ENCODE data around the gene OSBPL9. TPM values are rescaled to one million over a fixed set of nuclear protein-coding genes. Genes with fewer than 3 reads are reported as not detected.
A peak's percentile ranks its signal among the peaks of the same experiment; 100 is the strongest.

OSBPL9 gene
- total RNA-seq, 1 experiment from 2014 or later: 128 TPM

- Histone ChIP-seq H3K36me3 (ENCODE audit: insufficient read depth, low read length) (peaks cover 23% of the 10 kb centered on the region), H3K79me2 (ENCODE audit: low read length) (peaks cover 15% of the 10 kb centered on the region), H3K27ac (ENCODE audit: low read length) (no peak overlapping the region), H3K4me1 (ENCODE audit: low read length) (no peaks in the 10 kb centered on the region), H3K9me2 (replicated peaks; ENCODE audit: insufficient read depth, low read length) (no peaks in the 10 kb centered on the region; the same call in 1 of the 2 replicates), H3K9me3 (ENCODE audit: low read length) (no peaks in the 10 kb centered on the region), H3K27me3 (ENCODE audit: low read length) (no peaks in the 10 kb centered on the region), H2AFZ (ENCODE audit: low read length) (no peak overlapping the region), H3K4me3 (ENCODE audit: low read length) (no peak overlapping the region), H4K20me1 (ENCODE audit: insufficient read depth, low read depth, low read length) (no peaks in the 10 kb centered on the region), H3K9ac (ENCODE audit: low read length) (no peak overlapping the region), H3K4me2 (ENCODE audit: low read depth, low read length, poor library complexity, severe bottlenecking) (no peak overlapping the region)
- no peak for DNase-seq
Measured at GRCh38 chr1:51755437-51755836, 138.5 kb downstream of the OSBPL9 start.

- H2AFZ ChIP-seq (ENCODE audit: low read length): no peak overlapping the region
Measured at GRCh38 chr1:51756290-51756689, 139.4 kb downstream of the OSBPL9 start.

GRCh38 chr1:51758310-51758709 lies 141.4 kb downstream of the OSBPL9 start:
- H2AFZ ChIP-seq (ENCODE audit: low read length): no peak overlapping the region
- no peaks in the 10 kb centered on the region for H4K20me1 ChIP-seq (ENCODE audit: insufficient read depth, low read depth, low read length)
- no peak overlapping the region for H3K4me2 ChIP-seq (ENCODE audit: low read depth, low read length, poor library complexity, severe bottlenecking)
- H3K9me2 ChIP-seq (replicated peaks; ENCODE audit: insufficient read depth, low read length): no peaks in the 10 kb centered on the region; the same call in 1 of the 2 replicates
- 0 out of 2 replicates have a peak, but pooled peaks cover 4% of the 10 kb centered on the region for H3K36me3 ChIP-seq (ENCODE audit: insufficient read depth, low read length)
- no peak overlapping the region for H3K4me3 ChIP-seq (ENCODE audit: low read length)
- H3K9me3 ChIP-seq (ENCODE audit: low read length): no peaks in the 10 kb centered on the region
- peaks cover 7% of the 10 kb centered on the region for H3K4me1 ChIP-seq (ENCODE audit: low read length)
- H3K9ac ChIP-seq (ENCODE audit: low read length): no peak overlapping the region
- no peak overlapping the region for H3K27ac ChIP-seq (ENCODE audit: low read length)
- H3K27me3 ChIP-seq (ENCODE audit: low read length): no peaks in the 10 kb centered on the region
- H3K79me2 ChIP-seq (ENCODE audit: low read length): peaks cover 21% of the 10 kb centered on the region
- DNase-seq: no peak

More at GRCh38 chr1:51756290-51756689, 139.4 kb downstream of the OSBPL9 start:
- Histone ChIP-seq H3K4me2 (ENCODE audit: low read depth, low read length, poor library complexity, severe bottlenecking) (no peak overlapping the region), H3K27me3 (ENCODE audit: low read length) (no peaks in the 10 kb centered on the region), H3K4me1 (ENCODE audit: low read length) (no peaks in the 10 kb centered on the region), H3K9me2 (replicated peaks; ENCODE audit: insufficient read depth, low read length) (no peaks in the 10 kb centered on the region; the same call in 1 of the 2 replicates), H3K79me2 (ENCODE audit: low read length) (peaks cover 17% of the 10 kb centered on the region), H3K36me3 (ENCODE audit: insufficient read depth, low read length) (peaks cover 15% of the 10 kb centered on the region), H3K27ac (ENCODE audit: low read length) (no peak overlapping the region), H4K20me1 (ENCODE audit: insufficient read depth, low read depth, low read length) (no peaks in the 10 kb centered on the region), H3K9me3 (ENCODE audit: low read length) (no peaks in the 10 kb centered on the region), H3K9ac (ENCODE audit: low read length) (no peak overlapping the region), H3K4me3 (ENCODE audit: low read length) (no peak overlapping the region)
- DNase-seq: no peak

GRCh38 chr1:51760872-51761271 lies 144.0 kb downstream of the OSBPL9 start:
- no peak overlapping the region for H2AFZ ChIP-seq (ENCODE audit: low read length)
- H3K79me2 ChIP-seq (ENCODE audit: low read length): peaks cover 16% of the 10 kb centered on the region
- H3K9me3 ChIP-seq (ENCODE audit: low read length): no peaks in the 10 kb centered on the region
- H3K27me3 ChIP-seq (ENCODE audit: low read length): no peaks in the 10 kb centered on the region
- no peaks in the 10 kb centered on the region; the same call in 1 of the 2 replicates for H3K9me2 ChIP-seq (replicated peaks; ENCODE audit: insufficient read depth, low read length)
- DNase-seq: no peak
- no peak overlapping the region for H3K27ac ChIP-seq (ENCODE audit: low read length)
- H3K4me3 ChIP-seq (ENCODE audit: low read length): no peak overlapping the region
- H4K20me1 ChIP-seq (ENCODE audit: insufficient read depth, low read depth, low read length): no peaks in the 10 kb centered on the region
- no peak overlapping the region for H3K4me2 ChIP-seq (ENCODE audit: low read depth, low read length, poor library complexity, severe bottlenecking)
- H3K4me1 ChIP-seq (ENCODE audit: low read length): peaks cover 16% of the 10 kb centered on the region
- 0 out of 2 replicates have a peak, but pooled peaks cover 4% of the 10 kb centered on the region for H3K36me3 ChIP-seq (ENCODE audit: insufficient read depth, low read length)
- no peak overlapping the region for H3K9ac ChIP-seq (ENCODE audit: low read length)

- H3K9me2 ChIP-seq (replicated peaks; ENCODE audit: insufficient read depth, low read length): no peaks in the 10 kb centered on the region; the same call in 1 of the 2 replicates
- no peaks in the 10 kb centered on the region for H3K27me3 ChIP-seq (ENCODE audit: low read length)
- H3K27ac ChIP-seq (ENCODE audit: low read length): no peak overlapping the region
- no peak overlapping the region for H3K4me2 ChIP-seq (ENCODE audit: low read depth, low read length, poor library complexity, severe bottlenecking)
- H3K9me3 ChIP-seq (ENCODE audit: low read length): no peaks in the 10 kb centered on the region
- peaks cover 16% of the 10 kb centered on the region for H3K79me2 ChIP-seq (ENCODE audit: low read length)
- H3K4me3 ChIP-seq (ENCODE audit: low read length): no peak overlapping the region
- H3K36me3 ChIP-seq (ENCODE audit: insufficient read depth, low read length): 0 out of 2 replicates have a peak, but pooled peaks cover 4% of the 10 kb centered on the region
- no peak overlapping the region for H3K9ac ChIP-seq (ENCODE audit: low read length)
- no peaks in the 10 kb centered on the region for H4K20me1 ChIP-seq (ENCODE audit: insufficient read depth, low read depth, low read length)
- H2AFZ ChIP-seq (ENCODE audit: low read length): no peak overlapping the region
- no peak for DNase-seq
- peaks cover 16% of the 10 kb centered on the region for H3K4me1 ChIP-seq (ENCODE audit: low read length)
Measured at GRCh38 chr1:51761351-51761750, 144.5 kb downstream of the OSBPL9 start.

GRCh38 chr1:51768971-51769588 lies 152.2 kb downstream of the OSBPL9 start:
- no peaks in the 10 kb centered on the region for H3K9me3 ChIP-seq (ENCODE audit: low read length)
- no peaks in the 10 kb centered on the region for H3K9me2 ChIP-seq (replicated peaks; ENCODE audit: insufficient read depth, low read length)
- H2AFZ ChIP-seq (ENCODE audit: low read length): no peak overlapping the region
- H3K4me1 ChIP-seq (ENCODE audit: low read length): peaks cover 1% of the 10 kb centered on the region
- DNase-seq: peak; percentile 81
- H3K36me3 ChIP-seq (ENCODE audit: insufficient read depth, low read length): peaks cover 16% of the 10 kb centered on the region
- H3K79me2 ChIP-seq (ENCODE audit: low read length): peaks cover 17% of the 10 kb centered on the region; the same call in 1 of the 2 replicates
- no peaks in the 10 kb centered on the region for H4K20me1 ChIP-seq (ENCODE audit: insufficient read depth, low read depth, low read length)
- H3K27ac ChIP-seq (ENCODE audit: low read length): no peak overlapping the region
- H3K4me2 ChIP-seq (ENCODE audit: low read depth, low read length, poor library complexity, severe bottlenecking): no peak overlapping the region
- no peak overlapping the region for H3K9ac ChIP-seq (ENCODE audit: low read length)
- no peak overlapping the region for H3K4me3 ChIP-seq (ENCODE audit: low read length)
- H3K27me3 ChIP-seq (ENCODE audit: low read length): no peaks in the 10 kb centered on the region

GRCh38 chr1:51776408-51776807 lies 159.5 kb downstream of the OSBPL9 start:
- H3K4me2 ChIP-seq (ENCODE audit: low read depth, low read length, poor library complexity, severe bottlenecking): no peak overlapping the region
- H3K27ac ChIP-seq (ENCODE audit: low read length): no peak overlapping the region

GRCh38 chr1:51780927-51781326 lies 164.0 kb downstream of the OSBPL9 start:
- DNase-seq: no peak
- Histone ChIP-seq H3K9ac (ENCODE audit: low read length) (no peak overlapping the region), H3K79me2 (ENCODE audit: low read length) (peaks cover 10% of the 10 kb centered on the region; the same call in 1 of the 2 replicates), H3K36me3 (ENCODE audit: insufficient read depth, low read length) (peaks cover 44% of the 10 kb centered on the region), H3K4me1 (ENCODE audit: low read length) (peaks cover 8% of the 10 kb centered on the region), H4K20me1 (ENCODE audit: insufficient read depth, low read depth, low read length) (no peaks in the 10 kb centered on the region), H3K27ac (ENCODE audit: low read length) (no peak overlapping the region), H3K9me2 (replicated peaks; ENCODE audit: insufficient read depth, low read length) (no peaks in the 10 kb centered on the region), H3K4me3 (ENCODE audit: low read length) (no peak overlapping the region), H3K4me2 (ENCODE audit: low read depth, low read length, poor library complexity, severe bottlenecking) (no peak overlapping the region), H3K27me3 (ENCODE audit: low read length) (no peaks in the 10 kb centered on the region), H3K9me3 (ENCODE audit: low read length) (no peaks in the 10 kb centered on the region), H2AFZ (ENCODE audit: low read length) (no peak overlapping the region)

More at GRCh38 chr1:51776408-51776807, 159.5 kb downstream of the OSBPL9 start:
- Histone ChIP-seq H3K4me1 (ENCODE audit: low read length) (peaks cover 8% of the 10 kb centered on the region), H3K9me3 (ENCODE audit: low read length) (no peaks in the 10 kb centered on the region), H3K9me2 (replicated peaks; ENCODE audit: insufficient read depth, low read length) (no peaks in the 10 kb centered on the region), H3K4me3 (ENCODE audit: low read length) (no peak overlapping the region), H3K9ac (ENCODE audit: low read length) (no peak overlapping the region), H4K20me1 (ENCODE audit: insufficient read depth, low read depth, low read length) (no peaks in the 10 kb centered on the region), H3K79me2 (ENCODE audit: low read length) (peaks cover 25% of the 10 kb centered on the region), H2AFZ (ENCODE audit: low read length) (no peak overlapping the region), H3K36me3 (ENCODE audit: insufficient read depth, low read length) (peaks cover 33% of the 10 kb centered on the region), H3K27me3 (ENCODE audit: low read length) (no peaks in the 10 kb centered on the region)
- no peak for DNase-seq
